Tibial nerve (tissue), 4 donors: ENCODE results near the gene FOXK2. TPM values are rescaled to one million over a fixed set of nuclear protein-coding genes. Genes with fewer than 3 reads are reported as not detected.

Source experiments
- DNase-seq, 2 donors: peaks; one replicate each; pipeline ENCODE4 v3.0.0-alpha.2; 2019; ENCODE audit warnings: low spot score in 2 of 2
- H3K27ac ChIP-seq, 4 donors: fragments of 200-600 bp; sonication (generic) in 3 of 4; one replicate each; pipeline ENCODE4 v1.5.1; 2017 to 2019; ENCODE audit warnings: mild to moderate bottlenecking in 1 of 4
- H3K27me3 ChIP-seq, 2 donors: fragments of 200-600 bp; sonication (generic) in 1 of 2; one replicate each; pipeline versions ENCODE4 v1.5.1 to v1.6.0; 2017 to 2019
- H3K36me3 ChIP-seq, 3 donors: fragments of 200-600 bp; sonication (generic); one replicate each; pipeline ENCODE4 v1.5.1; 2018 to 2019
- H3K4me1 ChIP-seq, 4 donors: fragments of 200-600 bp; sonication (generic) in 3 of 4; one replicate each; pipeline ENCODE4 v1.5.1; 2017 to 2019
- H3K4me3 ChIP-seq, 4 donors: fragments of 200-600 bp; sonication (generic) in 3 of 4; one replicate each; pipeline ENCODE4 v1.5.1; 2017 to 2019; ENCODE audit warnings: mild to moderate bottlenecking in 1 of 4, moderate library complexity in 1 of 4
- H3K9me3 ChIP-seq, 4 donors: fragments of 200-600 bp; sonication (generic) in 3 of 4; one replicate each; pipeline ENCODE4 v1.5.1; 2017 to 2019
- CTCF ChIP-seq, 5 experiments: fragments of 200-600 bp in 3 of 5; fragments of 450-650 bp in 2 of 5; sonication (generic) in 3 of 5; IDR thresholded peaks; one replicate each; pipeline ENCODE4 v1.5.1; 2016 to 2019; ENCODE audit warnings: antibody characterized with exemption in 5 of 5, mild to moderate bottlenecking in 3 of 5, moderate library complexity in 2 of 5
- EP300 ChIP-seq, 2 donors: sonication (generic); formaldehyde crosslinking; IDR thresholded peaks; one replicate each; pipeline ENCODE4 v1.6.1; 2017; ENCODE audit warnings: antibody characterized with exemption in 2 of 2, mild to moderate bottlenecking in 1 of 2
- POLR2A ChIP-seq, 2 donors: fragments of 450-650 bp; IDR thresholded peaks; one replicate each; pipeline ENCODE4 v1.6.1; 2017; ENCODE audit warnings: antibody characterized with exemption in 2 of 2, mild to moderate bottlenecking in 2 of 2, moderate library complexity in 2 of 2
- WGBS, 2 donors: methylation state at CpG; one replicate each; pipeline ENCODE4 v1.1.5; 2018; 5-methylcytosine and 5-hydroxymethylcytosine counted together
- total RNA-seq, 4 donors: library from RNA; depleted of rRNA; stranded (reverse); fragments of >200 nt; gene quantifications; one replicate each; pipeline ENCODE4 v1.1.0, GENCODE V29; 2016

The FOXK2 gene
- total RNA-seq, 4 donors from 2014 or later = 29.6 to 65.4 (median 33.3) TPM

GRCh38 chr17:82490512-82491195 is 28.9 kb upstream of the FOXK2 start:
- Histone ChIP-seq H3K4me1 (peaks cover 0 to 29% (median 3%) of the 10 kb centered on the region in 4 donors), H3K9me3 (no peaks in the 10 kb centered on the region), H3K27me3 (no peaks in the 10 kb centered on the region), H3K4me3 (no peak overlapping the region), H3K36me3 (peaks cover 3 to 40% (median 5%) of the 10 kb centered on the region in 3 donors), H3K27ac (no peak overlapping the region)
- no peak for DNase-seq
- WGBS, 2 donors = 82 to 88% methylated on average over 24 of the region's 25 CpGs
- no peak for TF ChIP-seq POLR2A (IDR thresholded peaks at IDR 0.05)
- TF ChIP-seq CTCF (IDR thresholded peaks at IDR 0.05) = no peak
- no peak for TF ChIP-seq EP300 (IDR thresholded peaks at IDR 0.05)

GRCh38 chr17:82491196-82491530 is 28.4 kb upstream of the FOXK2 start:
- no peak overlapping the region for H3K27ac ChIP-seq
- H3K4me3 ChIP-seq = no peak overlapping the region
- H3K4me1 ChIP-seq = peaks cover 0 to 32% (median 3%) of the 10 kb centered on the region in 4 donors
- 82 to 95% methylated on average over 7 to 10 of the region's 10 CpGs for WGBS, 2 donors
- H3K9me3 ChIP-seq = no peaks in the 10 kb centered on the region
- no peaks in the 10 kb centered on the region for H3K27me3 ChIP-seq
- peaks cover 0 to 35% (median 3%) of the 10 kb centered on the region in 3 donors for H3K36me3 ChIP-seq
- no peak for DNase-seq
- TF ChIP-seq CTCF (IDR thresholded peaks at IDR 0.05) = no peak
- TF ChIP-seq EP300 (IDR thresholded peaks at IDR 0.05) = no peak
- no peak for TF ChIP-seq POLR2A (IDR thresholded peaks at IDR 0.05)

DNA sequence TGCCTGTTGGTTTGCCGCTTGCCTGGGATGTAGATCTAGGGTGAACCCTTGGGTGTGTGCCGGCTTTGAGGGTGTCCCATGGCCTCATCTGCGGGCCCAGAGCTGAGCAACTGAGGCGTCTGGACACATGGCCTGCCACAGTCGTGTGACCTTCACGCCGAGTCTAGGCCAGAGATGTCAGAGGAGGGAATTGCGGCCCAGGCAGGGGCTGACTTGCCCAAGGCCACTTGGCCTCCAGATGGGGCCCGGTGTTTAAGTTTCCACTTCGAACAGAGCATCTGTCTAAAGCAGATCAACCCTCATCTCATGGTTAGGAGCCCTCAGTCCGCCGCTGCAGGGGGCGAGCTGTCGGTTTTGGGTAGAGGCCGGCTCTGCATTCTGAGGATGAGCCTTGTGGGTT is 28.0 kb upstream of the FOXK2 start:
- H3K4me1 ChIP-seq = peaks cover 0 to 32% (median 6%) of the 10 kb centered on the region in 4 donors
- H3K36me3 ChIP-seq = peaks cover 0 to 31% (median 3%) of the 10 kb centered on the region in 3 donors
- H3K27ac ChIP-seq = no peak overlapping the region
- H3K9me3 ChIP-seq = no peaks in the 10 kb centered on the region
- TF ChIP-seq CTCF (IDR thresholded peaks at IDR 0.05) = no peak
- no peak for TF ChIP-seq EP300 (IDR thresholded peaks at IDR 0.05)
- TF ChIP-seq POLR2A (IDR thresholded peaks at IDR 0.05) = no peak
- H3K4me3 ChIP-seq = no peak overlapping the region
- DNase-seq = no peak
- H3K27me3 ChIP-seq = no peaks in the 10 kb centered on the region
- WGBS, 2 donors = 88 to 96% methylated on average over 11 to 15 of the region's 15 CpGs

DNA sequence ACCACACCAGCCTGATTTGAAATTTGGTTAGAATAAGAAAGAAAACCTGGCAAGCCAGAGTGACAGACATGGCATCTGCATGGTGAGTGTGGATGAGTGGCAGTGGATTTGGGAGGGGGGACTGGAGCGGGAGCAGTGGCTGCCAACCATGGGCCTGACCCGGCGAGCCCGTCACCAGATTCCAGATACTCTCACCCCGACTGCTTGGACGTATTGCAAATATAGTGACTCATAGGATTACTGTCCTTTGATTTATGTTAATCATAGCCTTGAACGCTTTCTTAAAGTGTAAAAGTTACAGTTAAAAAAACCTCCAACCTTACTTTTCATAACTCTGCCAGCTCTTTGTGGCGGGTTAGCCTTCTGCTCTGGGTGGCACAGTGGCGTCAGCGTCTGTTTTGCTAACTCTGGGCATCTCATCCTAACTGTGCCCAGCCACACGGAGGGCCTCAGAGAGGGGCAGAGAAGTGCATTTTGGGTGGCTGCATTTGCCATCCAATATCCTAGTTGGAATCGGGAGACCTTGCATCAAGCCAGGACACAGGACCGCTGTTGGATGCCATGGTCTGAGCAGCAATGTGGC is 26.8 kb upstream of the FOXK2 start:
- Histone ChIP-seq H3K27ac (peak overlapping the region in 1 of 4 donors; percentile 33), H3K9me3 (no peaks in the 10 kb centered on the region), H3K36me3 (peaks cover 0 to 19% (median 1%) of the 10 kb centered on the region in 3 donors), H3K4me3 (no peak overlapping the region), H3K4me1 (peaks cover 0 to 34% (median 9%) of the 10 kb centered on the region in 4 donors), H3K27me3 (no peaks in the 10 kb centered on the region)
- 63 to 64% methylated on average over 13 of the region's 13 CpGs for WGBS, 2 donors
- no peak for DNase-seq
- TF ChIP-seq CTCF (IDR thresholded peaks at IDR 0.05) (no peak), POLR2A (IDR thresholded peaks at IDR 0.05) (no peak), EP300 (IDR thresholded peaks at IDR 0.05) (no peak)

GRCh38 chr17:82493226-82493781 is 26.2 kb upstream of the FOXK2 start:
- Histone ChIP-seq H3K4me1 (peaks cover 0 to 39% (median 9%) of the 10 kb centered on the region in 4 donors), H3K4me3 (no peak overlapping the region), H3K9me3 (no peaks in the 10 kb centered on the region), H3K36me3 (peaks cover 0 to 13% (median 0%) of the 10 kb centered on the region in 3 donors), H3K27ac (peak overlapping the region in 1 of 4 donors; percentile 33), H3K27me3 (no peaks in the 10 kb centered on the region)
- no peak for DNase-seq
- WGBS, 2 donors = 82 to 85% methylated on average over 12 of the region's 12 CpGs
- TF ChIP-seq POLR2A (IDR thresholded peaks at IDR 0.05) (no peak), EP300 (IDR thresholded peaks at IDR 0.05) (no peak), CTCF (IDR thresholded peaks at IDR 0.05) (no peak)
